Stimulated activated CD4-positive, alpha-beta T cell treated with anti-CD3 and anti-CD28 coated beads, TNF-alpha, amount 100 ng/mL, for 4 hours (primary cell): ENCODE results near the gene ST7.
"Not testable (repeated sequence)": the region's sequence is repeated elsewhere in the genome, so short reads cannot be mapped to it uniquely, and the experiment has no call there.

Experiments used
- DNase-seq, 3 experiments: peaks; one replicate each; pipeline ENCODE4 v3.0.0-alpha.2; 2020; ENCODE audit warnings: low read depth in 3 of 3

The ST7 gene

GRCh38 chr7:116951366-116952292 lies 1.7 kb upstream of the ST7 start:
- DNase-seq, result no peak

- no peak for DNase-seq
These were observed 498 bp upstream of the ST7 start for GRCh38 chr7:116952635-116953371.

- DNase-seq, result peak in 2 of 3 experiments; percentile 11 to 15
These were observed 871 bp downstream of the ST7 start for GRCh38 chr7:116953906-116954838.

- DNase-seq, result no peak
These were observed 2.0 kb downstream of the ST7 start for GRCh38 chr7:116955340-116955739.

GRCh38 chr7:116955801-116956476 lies 2.6 kb downstream of the ST7 start:
- DNase-seq, result no peak

- no peak for DNase-seq
These were observed 3.1 kb downstream of the ST7 start for GRCh38 chr7:116956477-116956804.

GRCh38 chr7:116957874-116958273 lies 4.6 kb downstream of the ST7 start:
- no peak for DNase-seq

GRCh38 chr7:116961966-116962673 lies 8.8 kb downstream of the ST7 start:
- DNase-seq, result not testable (repeated sequence)

GRCh38 chr7:116963234-116963633 lies 9.9 kb downstream of the ST7 start:
- no peak for DNase-seq

- no peak for DNase-seq
These were observed 13.3 kb downstream of the ST7 start for GRCh38 chr7:116966601-116967000.

- DNase-seq, result no peak
These were observed 14.1 kb downstream of the ST7 start for GRCh38 chr7:116967254-116967922.

GRCh38 chr7:116967983-116968382 lies 14.7 kb downstream of the ST7 start:
- no peak for DNase-seq

- DNase-seq, result no peak
These were observed 15.3 kb downstream of the ST7 start for GRCh38 chr7:116968631-116969030.

- DNase-seq, result no peak
These were observed 16.1 kb downstream of the ST7 start for GRCh38 chr7:116969371-116969902.

- no peak for DNase-seq
These were observed 17.1 kb downstream of the ST7 start for GRCh38 chr7:116970238-116970910.

GRCh38 chr7:116971153-116971552 lies 17.9 kb downstream of the ST7 start:
- DNase-seq, result not testable (repeated sequence)

GRCh38 chr7:116971869-116972268 lies 18.6 kb downstream of the ST7 start:
- DNase-seq, result no peak

GRCh38 chr7:116975024-116975423 lies 21.7 kb downstream of the ST7 start:
- not testable (repeated sequence) for DNase-seq

GRCh38 chr7:116977172-116977571 lies 23.9 kb downstream of the ST7 start:
- DNase-seq, result no peak
